ENCODE measurements around the gene GCLC. TPM values are rescaled to one million over a fixed set of nuclear protein-coding genes. Genes with fewer than 3 reads are reported as not detected.

GCLC gene
- total RNA-seq, 6 donors from 2014 or later: 21.9 to 60.2 (median 27.2) TPM

DNA sequence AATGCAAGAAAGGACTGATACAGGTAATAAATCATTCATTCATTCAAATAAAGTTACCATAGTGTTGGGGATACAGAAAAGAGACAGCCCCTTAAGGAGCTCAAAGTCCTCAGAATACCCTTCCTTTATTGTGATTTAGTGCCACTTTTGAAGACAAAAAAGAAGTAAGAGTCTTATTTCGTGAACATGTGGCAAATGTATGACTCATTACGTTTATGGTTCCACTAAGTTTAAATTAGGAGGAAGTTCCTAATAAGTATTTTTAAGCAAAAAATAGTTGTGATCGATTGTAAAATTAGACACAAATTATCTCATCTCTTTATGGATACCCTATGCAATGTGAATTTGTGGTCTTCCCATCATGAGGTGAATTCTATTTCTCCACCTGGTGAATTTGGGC lies 38.5 kb upstream of the GCLC start:
- no peak overlapping the region for H3K27ac ChIP-seq
- no peak for TF ChIP-seq POLR2AphosphoS5 (IDR thresholded peaks at IDR 0.05)
- no peak for TF ChIP-seq CTCF (IDR thresholded peaks at IDR 0.05)
- TF ChIP-seq POLR2A (IDR thresholded peaks at IDR 0.05): no peak
- no peak for TF ChIP-seq EP300 (IDR thresholded peaks at IDR 0.05)
- DNase-seq (no peak), ATAC-seq (ENCODE audit: low FRiP score in 2 of 2) (no peak)
- no peaks in the 10 kb centered on the region for H3K36me3 ChIP-seq
- WGBS, 2 donors: 76 to 88% methylated on average over 3 of the region's 3 CpGs
- H3K9me3 ChIP-seq: no peaks in the 10 kb centered on the region
- no peaks in the 10 kb centered on the region for H3K27me3 ChIP-seq
- H3K4me3 ChIP-seq: no peak overlapping the region
- peaks cover 0 to 7% (median 0%) of the 10 kb centered on the region in 4 donors for H3K4me1 ChIP-seq

GRCh38 chr6:53582963-53583362 lies 38.1 kb upstream of the GCLC start:
- no peaks in the 10 kb centered on the region for H3K27me3 ChIP-seq

DNA sequence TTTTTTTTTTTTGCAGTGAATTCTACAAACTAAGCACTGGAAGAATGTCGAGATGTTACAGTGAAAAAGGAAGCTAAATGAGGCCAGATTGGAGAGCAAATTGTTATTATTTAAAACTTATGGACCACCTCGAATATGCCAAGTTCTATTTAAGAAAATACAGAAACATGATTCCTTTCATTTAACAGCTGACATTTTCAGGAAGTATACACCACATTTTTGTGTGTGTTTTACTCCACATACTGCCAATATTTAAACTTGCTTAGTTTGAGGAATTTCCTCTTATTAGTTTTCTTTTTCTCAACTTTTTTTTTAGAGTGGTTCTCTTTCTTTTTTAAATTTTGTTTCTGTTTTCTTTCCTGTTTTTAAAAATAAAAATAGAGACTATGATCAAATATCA lies 37.0 kb upstream of the GCLC start:
- Histone ChIP-seq H3K9me3 (no peaks in the 10 kb centered on the region), H3K27me3 (no peaks in the 10 kb centered on the region), H3K27ac (no peak overlapping the region), H3K4me3 (no peak overlapping the region), H3K36me3 (no peaks in the 10 kb centered on the region), H3K4me1 (peaks cover 0 to 7% (median 0%) of the 10 kb centered on the region in 4 donors)
- 15 to 25% methylated on average over 2 of the region's 2 CpGs for WGBS, 2 donors
- no peak for TF ChIP-seq POLR2AphosphoS5 (IDR thresholded peaks at IDR 0.05)
- TF ChIP-seq EP300 (IDR thresholded peaks at IDR 0.05): no peak
- TF ChIP-seq CTCF (IDR thresholded peaks at IDR 0.05): no peak
- no peak for TF ChIP-seq POLR2A (IDR thresholded peaks at IDR 0.05)
- DNase-seq (no peak), ATAC-seq (ENCODE audit: low FRiP score in 2 of 2) (no peak)

More at GRCh38 chr6:53582963-53583362, 38.1 kb upstream of the GCLC start:
- ATAC-seq (ENCODE audit: low FRiP score in 2 of 2) (no peak), DNase-seq (no peak)
- WGBS, 2 donors: 81 to 87% methylated on average over 2 of the region's 2 CpGs
- H3K9me3 ChIP-seq: no peaks in the 10 kb centered on the region
- no peak overlapping the region for H3K4me3 ChIP-seq
- no peaks in the 10 kb centered on the region for H3K36me3 ChIP-seq
- TF ChIP-seq POLR2A (IDR thresholded peaks at IDR 0.05) (no peak), POLR2AphosphoS5 (IDR thresholded peaks at IDR 0.05) (no peak), CTCF (IDR thresholded peaks at IDR 0.05) (no peak), EP300 (IDR thresholded peaks at IDR 0.05) (no peak)
- H3K4me1 ChIP-seq: peaks cover 0 to 7% (median 0%) of the 10 kb centered on the region in 4 donors
- no peak overlapping the region for H3K27ac ChIP-seq

- TF ChIP-seq POLR2A (IDR thresholded peaks at IDR 0.05) (no peak), CTCF (IDR thresholded peaks at IDR 0.05) (no peak), EP300 (IDR thresholded peaks at IDR 0.05) (no peak), POLR2AphosphoS5 (IDR thresholded peaks at IDR 0.05) (no peak)
- Histone ChIP-seq H3K4me1 (peaks cover 0 to 7% (median 0%) of the 10 kb centered on the region in 4 donors), H3K27me3 (no peaks in the 10 kb centered on the region), H3K9me3 (no peaks in the 10 kb centered on the region), H3K27ac (no peak overlapping the region), H3K36me3 (no peaks in the 10 kb centered on the region), H3K4me3 (no peak overlapping the region)
- ATAC-seq (ENCODE audit: low FRiP score in 2 of 2) (peak in 1 of 2 donors; percentile 45), DNase-seq (no peak)
- WGBS, 2 donors: 73 to 80% methylated on average over 2 of the region's 2 CpGs
These were observed 36.4 kb upstream of the GCLC start for GRCh38 chr6:53581173-53581773.

DNA sequence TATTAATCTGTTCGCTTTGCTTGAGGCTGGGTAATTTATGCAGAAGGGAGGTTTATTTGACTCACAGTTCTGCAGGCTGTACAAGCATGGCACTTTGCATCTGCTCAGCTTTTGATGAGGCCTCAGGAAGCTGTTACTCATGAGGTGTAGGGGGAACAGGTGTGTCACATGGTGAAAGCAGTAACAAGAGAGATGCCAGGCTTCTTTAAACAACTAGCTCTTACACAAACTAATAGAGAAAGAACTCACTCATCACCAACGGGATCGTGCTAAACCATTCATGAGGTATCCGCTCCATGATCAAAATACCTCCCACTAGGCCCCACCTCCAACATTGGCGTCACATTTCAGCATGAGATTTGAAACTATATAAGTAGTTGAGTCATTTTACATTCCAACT lies 34.4 kb upstream of the GCLC start:
- DNase-seq (no peak), ATAC-seq (ENCODE audit: low FRiP score in 2 of 2) (no peak)
- WGBS, 2 donors: 86 to 91% methylated on average over 5 of the region's 5 CpGs
- H3K4me1 ChIP-seq: peaks cover 0 to 7% (median 0%) of the 10 kb centered on the region in 4 donors
- TF ChIP-seq POLR2AphosphoS5 (IDR thresholded peaks at IDR 0.05): no peak
- no peak for TF ChIP-seq CTCF (IDR thresholded peaks at IDR 0.05)
- no peak for TF ChIP-seq EP300 (IDR thresholded peaks at IDR 0.05)
- TF ChIP-seq POLR2A (IDR thresholded peaks at IDR 0.05): no peak
- H3K36me3 ChIP-seq: no peaks in the 10 kb centered on the region
- H3K9me3 ChIP-seq: no peaks in the 10 kb centered on the region
- H3K27ac ChIP-seq: no peak overlapping the region
- no peaks in the 10 kb centered on the region for H3K27me3 ChIP-seq
- H3K4me3 ChIP-seq: no peak overlapping the region

All from upper lobe of left lung (tissue), 6 donors.